ENCODE data around the gene SNAP29. TPM values are rescaled to one million over a fixed set of nuclear protein-coding genes. Genes with fewer than 3 reads are reported as not detected.
A peak's percentile ranks its signal among the peaks of the same experiment; 100 is the strongest.

Gene SNAP29
- total and polyA plus RNA-seq, 9 of the 15 experiments (the other 6 are each of a cell fraction or from before 2014, with no cell fraction given) = 19.5 to 250 (median 75.9) TPM

DNA sequence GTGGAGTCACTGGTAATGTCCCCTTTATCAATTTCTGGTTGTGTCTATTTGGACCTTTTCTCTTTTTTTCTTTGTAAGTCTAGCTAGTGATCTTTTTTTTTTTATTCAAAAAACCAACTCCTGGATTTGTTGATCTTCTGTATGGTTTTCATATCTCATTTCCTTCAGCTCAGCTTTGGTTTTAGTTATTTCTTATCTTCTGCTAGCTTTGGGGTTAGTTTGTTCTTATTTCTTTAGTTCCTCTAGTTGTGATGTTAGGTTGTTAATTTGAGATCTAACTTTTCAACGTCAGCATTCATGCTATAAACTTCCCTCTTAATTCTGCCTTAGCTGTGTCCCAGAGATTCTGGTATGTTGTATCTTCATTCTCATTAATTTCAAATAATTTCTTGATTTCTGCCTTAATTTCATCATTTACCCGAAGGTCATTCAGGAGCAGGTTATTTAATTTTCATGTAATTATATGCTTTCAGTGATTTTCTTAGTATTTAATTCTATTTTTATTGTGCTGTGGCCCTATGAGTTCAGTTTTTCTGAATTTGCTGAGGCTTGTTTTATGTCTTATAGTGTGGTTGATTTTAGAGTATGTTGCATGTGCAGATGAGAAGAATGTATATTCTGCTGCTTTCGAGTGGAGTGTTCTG, 29.2 kb upstream of the SNAP29 start (continued):
- TF ChIP-seq, protein P1, sequence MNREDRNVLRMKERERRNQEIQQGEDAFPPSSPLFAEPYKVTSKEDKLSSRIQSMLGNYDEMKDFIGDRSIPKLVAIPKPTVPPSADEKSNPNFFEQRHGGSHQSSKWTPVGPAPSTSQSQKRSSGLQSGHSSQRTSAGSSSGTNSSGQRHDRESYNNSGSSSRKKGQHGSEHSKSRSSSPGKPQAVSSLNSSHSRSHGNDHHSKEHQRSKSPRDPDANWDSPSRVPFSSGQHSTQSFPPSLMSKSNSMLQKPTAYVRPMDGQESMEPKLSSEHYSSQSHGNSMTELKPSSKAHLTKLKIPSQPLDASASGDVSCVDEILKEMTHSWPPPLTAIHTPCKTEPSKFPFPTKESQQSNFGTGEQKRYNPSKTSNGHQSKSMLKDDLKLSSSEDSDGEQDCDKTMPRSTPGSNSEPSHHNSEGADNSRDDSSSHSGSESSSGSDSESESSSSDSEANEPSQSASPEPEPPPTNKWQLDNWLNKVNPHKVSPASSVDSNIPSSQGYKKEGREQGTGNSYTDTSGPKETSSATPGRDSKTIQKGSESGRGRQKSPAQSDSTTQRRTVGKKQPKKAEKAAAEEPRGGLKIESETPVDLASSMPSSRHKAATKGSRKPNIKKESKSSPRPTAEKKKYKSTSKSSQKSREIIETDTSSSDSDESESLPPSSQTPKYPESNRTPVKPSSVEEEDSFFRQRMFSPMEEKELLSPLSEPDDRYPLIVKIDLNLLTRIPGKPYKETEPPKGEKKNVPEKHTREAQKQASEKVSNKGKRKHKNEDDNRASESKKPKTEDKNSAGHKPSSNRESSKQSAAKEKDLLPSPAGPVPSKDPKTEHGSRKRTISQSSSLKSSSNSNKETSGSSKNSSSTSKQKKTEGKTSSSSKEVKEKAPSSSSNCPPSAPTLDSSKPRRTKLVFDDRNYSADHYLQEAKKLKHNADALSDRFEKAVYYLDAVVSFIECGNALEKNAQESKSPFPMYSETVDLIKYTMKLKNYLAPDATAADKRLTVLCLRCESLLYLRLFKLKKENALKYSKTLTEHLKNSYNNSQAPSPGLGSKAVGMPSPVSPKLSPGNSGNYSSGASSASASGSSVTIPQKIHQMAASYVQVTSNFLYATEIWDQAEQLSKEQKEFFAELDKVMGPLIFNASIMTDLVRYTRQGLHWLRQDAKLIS (CRISPR knock-in tag; IDR thresholded peaks at IDR 0.05) = no peak
- TF ChIP-seq SREBF2 (CRISPR knock-in tag; IDR thresholded peaks at IDR 0.05) = no peak
- TF ChIP-seq SAFB2 (IDR thresholded peaks at IDR 0.05; ENCODE audit: borderline replicate concordance, low read depth, low read length, severe bottlenecking) = no peak
- TF ChIP-seq STAT5B (CRISPR knock-in tag; IDR thresholded peaks at IDR 0.05) = no peak
- 0 out of 2 replicates have a peak, but pooled peaks have one; percentile 29 for TF ChIP-seq ZNF696 (CRISPR knock-in tag; conservative IDR thresholded peaks at IDR 0.05)
- no peak for TF ChIP-seq SOX6 (IDR thresholded peaks at IDR 0.05)
